Testis (tissue), 3 donors: ENCODE data around the gene PTPRN2. TPM values are rescaled to one million over a fixed set of nuclear protein-coding genes. Genes with fewer than 3 reads are reported as not detected.

ENCODE experiments used
- DNase-seq: peaks from one replicate; pipeline ENCODE4 v3.0.0-alpha.2; 2019
- H3K27ac ChIP-seq, 2 donors: fragments of 200-600 bp; sonication (generic); one replicate each; pipeline ENCODE4 v1.5.1; 2019
- H3K27me3 ChIP-seq: fragments of 200-600 bp; sonication (generic); one replicate; pipeline ENCODE4 v1.5.1; 2019
- H3K36me3 ChIP-seq: fragments of 200-600 bp; sonication (generic); one replicate; pipeline ENCODE4 v1.5.1; 2017; ENCODE audit warnings: low read depth; ENCODE audit errors: missing control alignments
- H3K4me1 ChIP-seq: fragments of 200-600 bp; sonication (generic); one replicate; pipeline ENCODE4 v1.5.1; 2019
- H3K4me3 ChIP-seq, 2 donors: fragments of 200-600 bp; sonication (generic); one replicate each; pipeline ENCODE4 v1.5.1; 2017 to 2019
- H3K9me3 ChIP-seq: fragments of 200-600 bp; sonication (generic); one replicate; pipeline ENCODE4 v1.5.1; 2017
- CTCF ChIP-seq, 3 experiments: fragments of 450-650 bp in 2 of 3; fragments of 200-600 bp in 1 of 3; sonication (generic) in 1 of 3; IDR thresholded peaks; one replicate each; pipeline ENCODE4 v1.5.1; 2016 to 2019; ENCODE audit warnings: antibody characterized with exemption in 3 of 3, mild to moderate bottlenecking in 2 of 3, moderate library complexity in 1 of 3
- POLR2A ChIP-seq: fragments of 450-650 bp; IDR thresholded peaks from one replicate; pipeline ENCODE4 v1.6.1; 2017; ENCODE audit warnings: antibody characterized with exemption, mild to moderate bottlenecking, moderate library complexity
- WGBS, 2 donors: methylation state at CpG; one replicate each; pipeline ENCODE4 v1.1.5; 2018; 5-methylcytosine and 5-hydroxymethylcytosine counted together
- intact Hi-C: fragments of 100-400 bp; cut with DNase I; formaldehyde crosslinking; loops from one replicate; pipeline ENCODE4 v1.15.1; 2023; ENCODE audit warnings: low total_unique reads
- polyA plus RNA-seq: library from polyadenylated mRNA; stranded (reverse); fragments of 350-450 nt; fragmentation: Illumina TruSeq; extraction: RNeasy Lipid Tissue Mini Kit (QIAGEN cat#74804); gene quantifications from one replicate; pipeline ENCODE4 v1.2.3, GENCODE V29; 2014; ENCODE audit warnings: low read depth, low replicate concordance; ENCODE audit not compliant: insufficient read depth
- total RNA-seq, 2 donors: library from RNA; depleted of rRNA; stranded (reverse); fragments of >200 nt; gene quantifications; one replicate each; pipeline ENCODE4 v1.2.3, GENCODE V29; 2016

PTPRN2 gene
- total and polyA plus RNA-seq, 3 donors from 2014 or later: 9.3 to 10.8 (median 9.8) TPM

DNA sequence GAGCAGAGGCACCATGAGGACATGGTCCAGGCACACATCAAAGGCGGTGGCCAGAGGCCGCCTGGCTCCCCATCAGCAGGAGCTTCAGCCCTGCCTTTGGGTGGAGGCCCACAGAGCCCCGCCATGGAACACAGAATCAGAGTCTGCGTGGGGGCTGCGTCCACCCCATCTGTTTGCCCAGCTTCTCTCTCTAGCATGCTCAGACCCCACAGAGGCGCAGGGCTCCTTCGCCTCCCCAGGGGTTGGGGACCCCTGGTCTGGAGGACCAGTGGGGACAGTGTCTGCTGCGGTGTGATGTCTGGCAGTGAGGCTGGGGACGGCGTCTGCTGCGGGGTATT lies 321.9 kb downstream of the PTPRN2 start:
- 88 to 94% methylated on average over 3 to 11 of the region's 11 CpGs for WGBS, 2 donors
- H3K9me3 ChIP-seq: no peaks in the 10 kb centered on the region
- no peaks in the 10 kb centered on the region for H3K4me1 ChIP-seq
- no peak overlapping the region for H3K27ac ChIP-seq
- DNase-seq: no peak
- H3K27me3 ChIP-seq: no peaks in the 10 kb centered on the region
- intact Hi-C loops: no loop called here
- H3K4me3 ChIP-seq: no peak overlapping the region
- TF ChIP-seq CTCF (IDR thresholded peaks at IDR 0.05): no peak
- no peak for TF ChIP-seq POLR2A
- no peaks in the 10 kb centered on the region for H3K36me3 ChIP-seq

DNA sequence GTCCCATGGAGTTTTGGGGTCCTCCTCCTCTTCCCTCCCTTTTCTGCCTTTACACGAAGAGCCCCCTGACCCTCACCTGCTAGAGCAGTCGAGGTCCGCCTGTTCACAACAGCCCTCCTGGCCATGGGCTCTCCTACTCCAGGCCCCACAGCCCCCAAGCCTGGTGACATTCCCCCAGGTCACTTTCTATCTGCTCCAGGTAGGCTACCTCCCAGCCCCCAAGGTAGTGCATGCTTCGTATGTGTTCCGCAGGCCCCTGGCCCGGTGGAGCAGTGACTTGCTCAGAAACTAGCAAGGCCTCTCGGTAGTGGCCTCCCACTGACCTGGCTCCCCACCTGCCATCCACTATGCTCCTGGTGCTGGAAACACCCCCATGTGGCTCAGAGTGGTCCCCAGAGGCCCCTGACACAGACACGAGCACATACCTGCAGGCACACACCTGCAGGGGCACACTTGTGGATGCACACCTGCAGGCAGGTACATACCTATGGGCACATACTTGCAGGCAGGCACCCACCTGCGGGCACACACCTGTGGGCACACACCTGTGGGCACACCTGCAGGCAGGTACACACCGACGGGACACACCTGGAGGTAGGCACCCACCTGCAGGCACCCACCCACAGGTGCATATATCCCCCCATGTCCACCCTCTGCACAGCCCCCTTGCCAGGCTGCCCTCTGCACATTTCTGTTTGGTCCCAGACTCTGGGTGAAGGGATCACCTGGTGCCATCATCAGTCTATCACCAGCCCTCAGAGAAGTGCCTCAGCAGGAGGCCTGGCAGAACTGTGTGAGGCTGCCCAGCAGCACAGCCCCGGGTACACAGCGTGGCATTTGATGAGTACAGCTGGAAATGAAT lies 322.5 kb downstream of the PTPRN2 start:
- TF ChIP-seq POLR2A: no peak
- no peak for TF ChIP-seq CTCF (IDR thresholded peaks at IDR 0.05)
- intact Hi-C loops: no loop called here
- Histone ChIP-seq H3K9me3 (no peaks in the 10 kb centered on the region), H3K27ac (no peak overlapping the region), H3K4me3 (no peak overlapping the region), H3K27me3 (no peaks in the 10 kb centered on the region), H3K36me3 (no peaks in the 10 kb centered on the region), H3K4me1 (no peaks in the 10 kb centered on the region)
- DNase-seq: no peak
- 89 to 93% methylated on average over 8 to 13 of the region's 13 CpGs for WGBS, 2 donors

DNA sequence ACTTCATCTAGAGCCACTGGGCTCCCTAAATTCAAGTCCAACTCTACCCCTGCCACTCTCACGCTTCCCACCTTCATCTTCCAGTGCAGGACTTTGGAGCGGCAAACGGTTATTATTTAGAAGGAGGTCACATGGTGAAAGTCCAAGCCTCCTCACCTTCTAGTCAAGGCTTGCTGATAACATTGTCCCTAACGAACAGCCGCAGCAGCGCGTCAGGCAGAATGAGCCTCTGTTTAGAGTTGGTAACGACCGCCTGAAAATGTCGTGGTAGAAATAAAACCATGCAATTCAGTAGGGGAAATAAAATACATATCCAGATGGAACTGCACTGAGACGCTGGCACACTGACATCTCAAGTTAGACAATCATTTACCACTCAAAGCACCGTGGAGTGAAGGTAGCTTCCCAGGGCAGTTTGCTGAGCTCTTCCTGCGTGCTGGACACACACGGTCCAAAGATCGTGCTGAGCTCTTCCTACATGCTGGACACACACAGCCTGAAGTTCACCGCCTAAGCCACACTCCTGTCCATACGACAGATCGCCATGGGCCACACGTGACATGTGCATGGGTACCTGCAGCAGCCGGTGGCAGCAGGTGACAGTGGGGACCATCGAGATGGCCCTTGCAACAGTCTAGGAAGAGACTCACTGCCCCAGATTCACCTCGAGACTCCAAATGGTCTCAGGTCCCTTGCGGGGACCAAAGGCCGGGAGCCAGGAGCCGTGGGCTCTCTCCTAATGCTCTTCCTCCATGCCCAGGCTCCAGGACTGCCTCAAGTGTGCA lies 323.5 kb downstream of the PTPRN2 start:
- H3K4me1 ChIP-seq: no peaks in the 10 kb centered on the region
- intact Hi-C loops: no loop called here
- no peak for DNase-seq
- no peaks in the 10 kb centered on the region for H3K27me3 ChIP-seq
- no peaks in the 10 kb centered on the region for H3K9me3 ChIP-seq
- TF ChIP-seq POLR2A (no peak), CTCF (IDR thresholded peaks at IDR 0.05) (no peak)
- WGBS, 2 donors: 83 to 85% methylated on average over 23 to 25 of the region's 25 CpGs
- no peaks in the 10 kb centered on the region for H3K36me3 ChIP-seq
- no peak overlapping the region for H3K4me3 ChIP-seq
- no peak overlapping the region for H3K27ac ChIP-seq

- H3K27ac ChIP-seq: no peak overlapping the region
- no peak for DNase-seq
- no peak overlapping the region for H3K4me3 ChIP-seq
- intact Hi-C loops: no loop called here
- WGBS, 2 donors: 88 to 92% methylated on average over 13 to 19 of the region's 19 CpGs
- no peaks in the 10 kb centered on the region for H3K9me3 ChIP-seq
- H3K4me1 ChIP-seq: no peaks in the 10 kb centered on the region
- H3K36me3 ChIP-seq: no peaks in the 10 kb centered on the region
- TF ChIP-seq POLR2A (no peak), CTCF (IDR thresholded peaks at IDR 0.05) (no peak)
- H3K27me3 ChIP-seq: no peaks in the 10 kb centered on the region
Observed at GRCh38 chr7:158263110-158263963, 324.3 kb downstream of the PTPRN2 start.
